ENCODE data around the gene ADAMTS2.

- TF ChIP-seq, protein P1, sequence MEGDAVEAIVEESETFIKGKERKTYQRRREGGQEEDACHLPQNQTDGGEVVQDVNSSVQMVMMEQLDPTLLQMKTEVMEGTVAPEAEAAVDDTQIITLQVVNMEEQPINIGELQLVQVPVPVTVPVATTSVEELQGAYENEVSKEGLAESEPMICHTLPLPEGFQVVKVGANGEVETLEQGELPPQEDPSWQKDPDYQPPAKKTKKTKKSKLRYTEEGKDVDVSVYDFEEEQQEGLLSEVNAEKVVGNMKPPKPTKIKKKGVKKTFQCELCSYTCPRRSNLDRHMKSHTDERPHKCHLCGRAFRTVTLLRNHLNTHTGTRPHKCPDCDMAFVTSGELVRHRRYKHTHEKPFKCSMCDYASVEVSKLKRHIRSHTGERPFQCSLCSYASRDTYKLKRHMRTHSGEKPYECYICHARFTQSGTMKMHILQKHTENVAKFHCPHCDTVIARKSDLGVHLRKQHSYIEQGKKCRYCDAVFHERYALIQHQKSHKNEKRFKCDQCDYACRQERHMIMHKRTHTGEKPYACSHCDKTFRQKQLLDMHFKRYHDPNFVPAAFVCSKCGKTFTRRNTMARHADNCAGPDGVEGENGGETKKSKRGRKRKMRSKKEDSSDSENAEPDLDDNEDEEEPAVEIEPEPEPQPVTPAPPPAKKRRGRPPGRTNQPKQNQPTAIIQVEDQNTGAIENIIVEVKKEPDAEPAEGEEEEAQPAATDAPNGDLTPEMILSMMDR (IDR thresholded peaks at IDR 0.05; ENCODE audit: insufficient read depth, low read length, poor library complexity, severe bottlenecking), result no peak
- no peak for TF ChIP-seq EZH2phosphoT487 (conservative IDR thresholded peaks at IDR 0.05; ENCODE audit: low read length)
Observed at GRCh38 chr5:179183481-179183880, 161.8 kb downstream of the ADAMTS2 start.
